Measurements from ENCODE around the gene HNMT.
"Not testable (repeated sequence)": the region's sequence is repeated elsewhere in the genome, so short reads cannot be mapped to it uniquely, and the experiment has no call there.

The HNMT gene

GRCh38 chr2:138016351-138017087 lies 52.2 kb downstream of the HNMT start:
- no peak for FAIRE-seq

DNA sequence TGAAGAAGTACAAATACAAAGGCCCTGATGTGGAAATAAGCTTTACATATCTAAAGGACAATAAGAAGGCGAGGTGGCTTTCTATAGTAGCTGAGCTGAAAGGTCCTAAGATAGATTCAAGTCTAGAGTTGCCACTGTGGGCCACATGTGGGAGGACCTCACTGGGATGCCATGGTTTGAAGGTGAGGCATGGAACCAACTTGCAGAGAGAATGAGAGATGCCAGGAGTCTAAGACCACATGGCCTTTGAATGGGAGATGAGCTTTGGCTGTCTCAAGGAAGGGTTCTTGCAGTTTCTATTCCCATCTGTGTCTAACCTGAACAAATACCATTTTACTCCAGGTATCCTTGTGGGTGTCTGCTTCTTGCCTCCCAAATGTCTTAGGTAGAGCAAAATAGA lies 53.6 kb downstream of the HNMT start:
- no peak for FAIRE-seq

GRCh38 chr2:138018866-138019688 lies 54.8 kb downstream of the HNMT start:
- FAIRE-seq, result no peak

- no peak for FAIRE-seq
Observed at GRCh38 chr2:138020432-138020831, 56.2 kb downstream of the HNMT start.

DNA sequence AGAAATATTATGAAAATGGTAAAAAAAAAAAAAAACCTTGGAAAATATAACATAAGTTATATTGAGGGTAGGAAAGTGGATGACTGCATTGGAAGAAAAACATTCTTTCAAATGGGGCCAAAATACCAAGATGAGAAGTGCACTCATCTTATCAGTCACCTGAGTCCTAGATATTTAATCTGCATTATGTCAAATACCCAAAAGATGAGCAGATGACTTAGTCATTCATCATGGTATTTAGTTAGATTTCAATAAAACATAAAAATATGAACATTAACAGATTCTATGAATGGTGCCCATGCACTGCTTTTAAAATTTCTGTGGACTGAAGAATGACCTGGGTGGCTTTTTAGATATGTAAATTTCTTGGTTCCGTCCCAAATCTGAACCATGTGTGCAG lies 56.9 kb downstream of the HNMT start:
- FAIRE-seq, result no peak

DNA sequence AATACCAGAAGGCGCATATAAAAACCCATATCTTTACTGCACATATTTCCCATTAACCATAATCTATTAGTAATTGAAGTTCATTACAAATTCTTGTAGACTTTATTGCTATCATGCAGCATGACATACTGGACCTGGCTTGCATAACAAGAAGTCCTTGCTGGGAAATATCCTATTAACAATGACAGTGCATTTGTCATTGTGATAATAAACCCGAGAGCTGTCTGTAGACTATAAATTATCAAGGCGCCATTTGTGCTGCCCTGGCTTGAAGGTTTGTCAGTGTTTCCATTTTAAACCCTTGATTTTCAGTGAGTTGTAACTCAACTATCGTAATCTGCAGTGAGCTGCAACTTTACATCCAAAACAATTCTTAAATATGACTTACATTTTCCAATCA lies 59.0 kb downstream of the HNMT start:
- no peak for FAIRE-seq

DNA sequence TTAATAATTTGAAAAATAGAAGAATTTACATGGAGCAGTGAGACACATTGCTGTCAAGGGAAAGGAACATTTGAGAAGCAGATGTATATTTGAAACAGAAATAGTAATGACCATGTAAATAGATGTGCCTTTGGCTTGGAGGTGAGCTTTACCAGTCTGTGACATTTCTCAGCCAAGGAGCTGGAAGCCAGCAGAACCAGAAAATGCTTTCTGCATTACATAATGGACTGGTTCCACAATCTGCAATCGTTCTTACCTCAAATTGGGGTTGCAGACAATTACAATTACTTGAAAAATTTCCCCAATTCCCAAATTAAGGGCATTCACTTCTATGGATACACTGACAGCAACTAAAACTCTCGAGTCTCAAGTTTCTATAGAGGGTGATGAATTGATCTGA lies 59.7 kb downstream of the HNMT start:
- no peak for FAIRE-seq

- no peak for FAIRE-seq
Observed at GRCh38 chr2:138026111-138027020, 62.1 kb downstream of the HNMT start.

- FAIRE-seq, result no peak
Observed at GRCh38 chr2:138028538-138028937, 64.3 kb downstream of the HNMT start.

- FAIRE-seq, result no peak
Observed at GRCh38 chr2:138029276-138029675, 65.0 kb downstream of the HNMT start.

- FAIRE-seq, result no peak
Observed at GRCh38 chr2:138030459-138030858, 66.2 kb downstream of the HNMT start.

- no peak for FAIRE-seq
Observed at GRCh38 chr2:138032334-138032733, 68.1 kb downstream of the HNMT start.

DNA sequence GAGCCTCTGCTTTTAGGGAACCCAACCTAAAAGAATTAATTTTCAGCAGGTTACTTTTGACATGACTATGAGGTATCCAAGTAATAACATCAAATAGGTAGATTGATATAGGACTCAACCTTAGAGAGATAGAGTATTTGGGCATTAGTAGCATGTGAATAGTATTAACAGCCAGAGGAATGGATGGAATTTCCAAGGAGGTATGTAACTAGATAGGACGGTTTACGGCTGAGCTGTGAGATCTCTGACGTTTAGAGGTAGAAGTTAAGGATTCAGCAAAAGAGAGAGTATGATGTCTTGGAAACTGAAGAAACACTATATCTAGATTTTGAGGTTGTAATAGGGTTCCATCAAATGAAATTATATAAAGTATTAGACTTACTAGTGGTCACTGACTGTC lies 70.3 kb downstream of the HNMT start:
- FAIRE-seq, result no peak

DNA sequence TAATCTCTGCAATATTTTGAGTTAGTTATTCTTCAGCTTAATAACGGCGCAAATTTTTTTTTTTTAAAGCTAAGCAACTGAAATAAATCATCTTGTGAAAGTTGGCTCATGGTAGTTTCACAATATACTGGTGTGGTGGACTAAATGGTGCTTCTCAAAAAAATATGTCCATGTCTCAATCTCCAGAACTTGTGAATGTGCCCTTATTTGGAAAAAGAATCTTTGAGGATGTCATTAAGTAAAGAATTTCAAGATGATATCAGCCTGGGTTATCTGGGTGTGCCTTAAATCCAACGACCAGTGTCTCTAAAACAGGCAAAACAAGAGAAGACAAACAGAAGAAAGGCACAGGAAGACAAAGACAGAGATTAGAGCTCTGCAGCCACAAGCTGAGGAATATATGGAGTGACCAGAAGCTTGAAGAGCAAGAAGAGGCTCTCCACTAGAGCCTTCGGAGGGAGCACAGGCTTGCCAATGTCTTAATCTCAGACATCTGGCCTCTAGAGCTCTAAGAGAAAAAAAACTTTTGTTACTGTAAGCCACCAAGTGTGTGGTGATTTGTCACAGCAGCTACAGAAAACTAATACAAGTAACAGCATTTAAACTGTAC lies 71.4 kb downstream of the HNMT start:
- no peak for FAIRE-seq

DNA sequence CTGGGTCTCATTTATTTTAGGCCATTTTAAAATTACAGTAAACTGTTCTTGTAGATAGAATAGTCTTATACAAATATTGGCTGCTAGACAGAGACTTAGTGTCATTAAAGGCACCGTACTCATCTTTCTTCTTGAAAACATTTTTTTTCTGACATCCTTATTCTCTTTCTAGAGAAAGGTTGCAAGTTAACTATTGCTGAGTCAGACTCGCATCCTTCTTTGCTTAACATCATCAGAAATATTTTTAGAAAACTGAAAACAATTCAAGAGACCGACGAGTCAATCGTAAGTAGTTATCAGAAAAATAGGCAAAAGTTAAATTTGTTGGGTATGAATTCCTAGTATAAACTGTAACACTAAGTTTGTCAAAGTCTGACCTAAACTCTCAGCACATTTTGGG lies 72.2 kb downstream of the HNMT start:
- no peak for FAIRE-seq

DNA sequence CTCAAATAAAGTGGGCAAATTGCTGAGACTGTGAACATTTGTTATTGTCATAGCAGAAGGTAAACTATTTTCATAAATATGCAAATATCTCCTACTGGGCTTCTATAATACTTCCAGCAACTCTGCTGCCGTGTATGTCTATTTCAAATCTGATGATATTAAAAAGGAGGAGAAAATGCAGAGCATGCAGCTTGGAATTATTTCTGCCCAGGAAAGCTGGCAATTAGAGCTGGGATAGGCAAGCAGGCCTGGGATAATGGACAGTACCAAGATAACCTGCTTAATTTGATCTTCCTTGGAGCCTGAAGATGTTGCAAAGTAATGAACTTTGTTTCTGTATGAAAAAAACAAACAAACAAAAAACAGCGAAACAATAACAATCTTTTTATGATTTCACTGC lies 72.8 kb downstream of the HNMT start:
- no peak for FAIRE-seq

DNA sequence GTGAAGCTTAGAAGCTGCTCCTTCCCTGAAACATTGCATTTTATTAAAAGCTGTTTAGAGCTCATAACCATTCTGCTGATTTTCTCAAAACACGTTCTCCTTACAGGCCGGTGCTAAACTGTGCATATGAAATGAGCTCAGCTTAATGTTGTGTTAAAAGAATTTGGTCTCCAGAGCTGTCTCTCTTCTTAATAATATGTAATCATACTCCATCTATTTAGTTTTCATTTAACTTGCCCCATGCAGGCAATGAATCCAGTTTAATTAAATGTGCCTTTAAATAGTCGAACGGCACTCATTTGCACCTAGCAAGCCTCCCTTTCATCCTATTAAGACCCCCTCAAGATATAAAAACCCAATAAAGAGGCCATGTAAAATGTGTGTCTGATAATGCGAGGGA lies 76.3 kb downstream of the HNMT start:
- no peak for FAIRE-seq

GRCh38 chr2:138042311-138042710 lies 78.0 kb downstream of the HNMT start:
- FAIRE-seq, result no peak

DNA sequence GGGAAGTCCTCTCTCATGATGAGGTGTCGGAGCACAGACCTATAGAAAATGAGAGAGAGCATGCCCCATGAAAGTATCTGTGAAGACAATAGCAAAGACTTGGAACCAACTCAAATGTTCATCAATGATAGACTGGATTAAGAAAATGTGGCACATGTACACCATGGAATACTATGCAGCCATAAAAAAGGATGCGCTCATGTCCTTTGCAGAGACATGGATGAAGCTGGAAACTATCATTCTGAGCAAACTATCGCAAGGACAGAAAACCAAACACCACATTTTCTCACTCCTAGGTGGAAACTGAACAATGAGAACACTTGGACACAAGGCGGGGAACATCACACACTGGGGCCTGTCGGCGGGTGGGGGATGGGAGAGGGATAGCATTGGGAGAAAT lies 79.3 kb downstream of the HNMT start:
- not testable (repeated sequence) for FAIRE-seq

GRCh38 chr2:138058427-138058826 lies 94.2 kb downstream of the HNMT start:
- no peak for FAIRE-seq

DNA sequence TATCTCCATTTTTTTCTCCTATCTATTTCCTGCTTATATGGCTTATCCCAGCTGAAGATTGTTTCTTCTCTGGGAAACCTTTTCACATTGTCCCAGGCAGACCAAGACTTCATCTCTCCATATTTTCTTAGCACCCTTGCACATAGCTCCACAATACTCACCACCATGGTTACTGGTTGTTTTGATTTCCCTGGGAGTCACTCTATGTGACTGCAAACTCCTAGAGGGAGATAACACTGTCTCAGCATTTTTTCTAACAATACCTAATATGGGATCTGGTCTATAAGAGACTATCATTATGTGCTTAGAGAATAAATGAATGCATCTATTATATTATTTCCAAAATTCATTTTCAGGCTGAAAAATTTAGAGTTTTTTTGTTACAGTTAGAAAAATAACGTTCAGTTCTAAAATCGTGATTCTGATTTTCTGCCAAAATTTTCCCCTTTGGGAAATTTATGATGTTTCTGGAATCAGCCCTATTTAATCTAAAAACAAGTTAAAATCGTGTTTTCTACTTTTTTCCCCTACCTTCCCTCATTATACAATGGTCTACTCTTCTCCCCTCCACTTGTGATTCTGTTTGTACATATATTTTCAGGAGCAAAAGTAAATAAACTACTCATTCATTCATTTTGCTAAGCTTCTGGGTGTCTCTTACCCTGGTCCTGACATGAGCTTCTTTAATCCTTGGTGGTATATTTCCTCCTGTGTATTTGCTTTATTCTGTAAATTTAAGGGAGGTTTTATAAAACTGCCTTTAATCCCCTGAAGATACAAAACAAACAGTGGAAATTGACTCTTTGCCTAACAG lies 95.4 kb downstream of the HNMT start:
- FAIRE-seq, result no peak

- FAIRE-seq, result no peak
Observed at GRCh38 chr2:138060301-138060635, 96.0 kb downstream of the HNMT start.
